ENCODE measurements around the gene GCG.

The GCG gene

DNA sequence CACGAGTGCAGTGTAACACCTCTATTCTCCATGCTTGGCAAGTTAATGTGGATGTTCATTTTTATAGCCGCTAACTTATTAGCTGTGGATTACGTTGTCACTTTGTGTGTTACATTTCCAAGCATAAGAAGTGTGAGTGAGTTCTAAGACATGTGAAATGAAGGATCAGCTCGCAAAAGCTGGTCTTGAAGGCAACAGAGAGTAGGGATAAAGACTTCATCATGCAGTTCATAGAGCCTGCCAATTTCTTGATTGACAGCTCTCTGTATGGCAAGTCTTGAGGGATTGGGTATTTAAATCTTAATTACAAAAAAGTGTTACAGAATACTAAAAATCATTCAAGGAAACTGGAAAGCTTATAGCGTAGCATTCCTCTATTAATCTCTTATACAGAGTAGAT lies 52.2 kb downstream of the GCG start:
- DNase-seq = no peak

All from NCI-H1436 (cell line).